CD4-positive, alpha-beta T cell treated with Interferon alpha-2 for 1 hour (primary cell): Measurements from ENCODE around the gene PCCA.
"Not testable (repeated sequence)": the region's sequence is repeated elsewhere in the genome, so short reads cannot be mapped to it uniquely, and the experiment has no call there.

Experiments
- DNase-seq, 2 donors: peaks; one replicate each; pipeline ENCODE4 v3.0.0-alpha.2; 2020 to 2022

The PCCA gene

DNA sequence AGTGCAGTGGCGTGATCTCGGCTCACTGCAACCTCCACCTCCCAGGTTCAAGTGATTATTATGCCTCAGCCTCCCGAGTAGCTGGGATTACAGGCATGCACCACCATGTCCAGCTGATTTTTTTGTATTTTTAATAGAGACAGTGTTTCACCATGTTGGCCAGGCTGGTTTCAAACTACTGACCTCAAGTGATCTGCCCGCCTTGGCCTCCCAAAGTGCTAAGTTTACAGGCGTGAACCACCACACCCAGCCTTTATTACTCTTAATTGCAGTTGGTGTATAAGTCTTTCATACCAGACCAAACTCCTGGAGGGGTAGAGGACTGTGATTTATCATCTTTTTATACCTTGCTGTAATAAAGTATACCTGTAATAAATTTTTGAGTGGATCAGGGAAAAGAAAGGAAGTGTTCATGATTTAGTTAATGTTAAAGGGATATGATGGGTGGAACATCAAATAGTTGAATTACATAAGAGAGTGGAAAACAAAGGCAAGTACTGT, 52.6 kb downstream of the PCCA start:
- not testable (repeated sequence) for DNase-seq

DNA sequence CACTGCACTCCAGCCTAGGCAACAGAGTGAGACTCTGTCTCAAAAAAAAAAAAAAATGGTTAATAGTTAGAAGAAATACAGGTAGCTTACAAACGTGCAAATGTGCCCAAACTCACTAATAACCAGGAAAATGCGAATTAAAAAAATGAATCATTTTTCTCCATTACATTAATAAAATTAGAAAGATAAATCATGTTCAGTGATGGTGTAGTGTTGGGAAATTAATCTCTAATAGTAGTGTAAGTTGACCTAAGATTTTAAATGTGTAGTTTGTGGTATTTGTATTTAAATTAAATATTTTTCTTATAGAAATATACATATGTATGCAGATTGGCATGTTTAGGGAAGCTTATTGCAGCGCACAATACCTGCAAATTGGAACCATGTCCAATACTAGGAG, 57.6 kb downstream of the PCCA start:
- no peak for DNase-seq

- no peak for DNase-seq
Observed at GRCh38 chr13:100147825-100148224, 58.9 kb downstream of the PCCA start.

- no peak for DNase-seq
Observed at GRCh38 chr13:100148422-100148821, 59.5 kb downstream of the PCCA start.

DNA sequence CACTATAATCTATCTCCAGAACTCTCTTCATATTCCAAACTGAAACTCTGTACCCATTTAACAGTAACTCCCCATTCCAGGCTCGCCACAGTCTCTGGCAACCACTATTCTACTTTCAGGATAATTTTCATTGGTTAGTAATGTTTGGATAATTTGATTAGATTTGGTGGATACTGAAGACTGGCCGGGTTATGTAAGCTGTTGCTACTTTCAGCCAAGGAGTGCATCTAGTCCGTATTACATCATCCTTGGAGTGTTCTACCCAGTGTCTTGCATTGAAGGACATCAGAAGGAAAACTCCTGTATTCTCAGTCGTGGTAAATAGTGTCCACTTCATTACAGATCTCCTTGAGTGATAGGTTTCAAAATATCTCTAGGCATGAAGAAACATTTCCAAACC, 60.5 kb downstream of the PCCA start:
- DNase-seq: no peak

DNA sequence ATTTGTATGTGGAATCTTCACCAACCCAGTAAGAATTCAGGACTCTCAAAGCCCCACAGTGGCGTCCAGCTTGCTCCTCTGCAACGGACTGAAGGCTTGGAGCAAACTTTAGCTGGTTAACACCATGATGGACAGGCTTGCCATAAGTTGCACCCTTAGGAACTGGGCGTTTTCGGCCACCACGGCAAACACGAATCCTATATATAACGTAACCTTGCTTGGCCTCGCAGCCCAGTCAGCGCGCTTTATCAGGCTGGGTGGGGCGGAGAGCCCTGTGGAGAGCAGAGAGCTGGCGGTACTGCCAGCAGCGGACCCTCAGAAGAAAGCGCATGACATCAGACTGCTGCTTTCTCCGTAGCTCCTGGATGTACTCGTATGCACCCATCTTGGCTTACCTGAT, 61.8 kb downstream of the PCCA start:
- DNase-seq: not testable (repeated sequence)

DNA sequence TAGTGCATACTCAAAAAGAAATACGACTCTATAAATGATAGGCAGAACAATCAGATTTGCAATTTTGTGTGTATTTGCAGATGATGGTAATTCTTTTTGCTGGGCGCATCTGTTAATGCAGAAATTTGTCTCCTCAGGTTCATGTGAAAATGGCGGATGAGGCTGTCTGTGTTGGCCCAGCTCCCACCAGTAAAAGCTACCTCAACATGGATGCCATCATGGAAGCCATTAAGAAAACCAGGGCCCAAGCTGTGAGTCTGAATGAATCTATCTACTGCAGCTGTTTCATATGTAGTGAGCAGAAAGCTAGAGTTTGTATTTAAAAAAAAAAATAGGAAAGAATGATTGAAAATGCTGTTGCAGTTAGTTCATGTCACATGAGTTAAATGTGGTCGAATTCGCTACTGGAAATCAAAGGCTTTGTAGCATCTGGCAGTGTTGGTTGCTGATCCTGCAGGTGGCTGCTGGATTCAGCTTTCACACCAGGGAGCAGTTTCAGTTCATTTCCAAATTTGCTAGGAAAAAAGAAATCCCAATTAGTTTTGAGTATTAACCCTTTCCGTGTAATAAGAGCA, 66.0 kb downstream of the PCCA start:
- no peak for DNase-seq

- DNase-seq: no peak
Observed at GRCh38 chr13:100156788-100157187, 67.9 kb downstream of the PCCA start.

- DNase-seq: no peak
Observed at GRCh38 chr13:100158569-100158968, 69.7 kb downstream of the PCCA start.

GRCh38 chr13:100159584-100159983, 70.7 kb downstream of the PCCA start:
- DNase-seq: no peak

DNA sequence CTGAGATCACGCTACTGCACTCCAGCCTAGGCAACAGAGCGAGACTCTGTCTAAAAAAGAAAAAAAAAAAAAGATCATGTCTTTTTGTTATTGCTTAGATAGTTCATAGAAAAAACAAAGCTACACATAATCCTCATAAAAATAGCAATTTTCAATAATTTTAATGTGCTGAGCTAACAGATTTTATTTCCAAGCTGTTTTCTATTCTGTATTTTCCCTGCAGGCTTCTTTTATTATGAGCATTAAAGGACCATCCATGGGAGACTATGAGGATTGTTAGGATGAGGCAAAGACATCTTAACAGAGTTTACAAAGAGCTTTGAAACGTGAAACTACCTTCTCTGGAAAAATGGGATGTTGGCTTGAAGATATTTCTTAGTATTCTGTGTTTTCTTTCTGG, 71.6 kb downstream of the PCCA start:
- no peak for DNase-seq

DNA sequence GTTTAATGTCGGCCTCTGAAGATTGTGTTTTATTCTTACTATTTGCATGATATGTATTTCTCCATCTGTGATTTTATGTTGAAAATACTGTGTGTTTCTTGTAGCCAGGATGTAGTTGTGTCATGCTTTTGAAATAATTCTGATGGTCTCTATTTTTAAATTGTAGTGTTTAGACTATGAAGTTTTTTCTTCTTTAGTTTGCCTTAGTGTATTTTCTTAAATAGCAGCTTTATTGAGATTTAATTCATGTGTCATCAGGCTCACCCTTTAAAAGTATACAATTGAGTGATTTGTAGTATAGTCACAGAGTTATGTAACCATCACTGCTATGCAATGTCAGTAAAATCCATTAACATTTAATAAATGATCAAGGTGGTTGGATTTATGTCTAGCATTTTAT, 74.5 kb downstream of the PCCA start:
- DNase-seq: no peak

GRCh38 chr13:100173203-100173602, 84.3 kb downstream of the PCCA start:
- DNase-seq: no peak

- DNase-seq: not testable (repeated sequence)
Observed at GRCh38 chr13:100174455-100174854, 85.6 kb downstream of the PCCA start.

GRCh38 chr13:100175078-100175802, 86.3 kb downstream of the PCCA start:
- no peak for DNase-seq

DNA sequence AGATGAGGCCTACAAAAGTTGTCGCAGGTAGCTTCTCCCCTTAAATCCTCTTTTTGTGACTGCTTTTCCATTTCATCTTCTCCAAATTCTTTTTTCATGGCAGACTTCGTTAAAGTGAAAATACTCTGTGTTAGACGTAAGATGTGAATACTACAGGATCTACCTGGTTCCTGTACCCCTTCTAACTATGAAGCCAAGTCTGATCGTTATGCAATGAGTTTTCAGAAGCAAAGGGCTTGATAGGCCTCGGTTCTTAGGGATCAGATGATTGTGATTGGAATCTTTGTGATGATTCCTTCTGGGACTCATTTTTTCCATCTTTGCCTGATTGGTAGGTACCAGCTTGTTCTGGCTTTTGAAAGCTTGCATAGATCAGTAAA, 86.9 kb downstream of the PCCA start:
- DNase-seq: no peak

DNA sequence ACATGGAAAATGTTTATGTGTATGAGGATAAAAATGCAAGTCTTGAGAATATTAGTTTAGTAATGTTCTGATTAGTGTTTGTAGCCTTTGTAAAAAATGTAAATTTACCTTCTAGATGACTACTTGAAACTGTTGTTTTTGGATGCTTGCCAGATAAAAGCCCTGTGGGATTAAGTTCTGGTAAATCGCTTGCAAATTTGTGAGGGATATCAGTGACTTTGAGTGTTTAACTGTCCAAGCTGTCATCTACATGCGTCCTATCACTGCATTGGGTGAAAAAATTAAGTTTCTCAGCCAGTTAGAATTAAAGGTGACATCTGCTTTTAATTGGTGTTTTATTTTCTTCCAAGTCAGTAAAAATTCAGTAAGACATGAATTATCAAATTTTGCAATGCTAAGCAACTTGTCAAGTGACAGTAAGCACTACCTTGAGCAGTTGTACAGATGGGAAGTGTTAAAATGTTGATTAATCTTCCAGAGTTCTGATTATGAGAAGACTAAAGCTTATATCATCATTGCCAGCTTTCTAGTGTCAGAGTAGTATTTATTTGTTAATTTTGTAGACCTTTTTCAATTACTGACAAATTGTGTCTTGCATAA, 88.0 kb downstream of the PCCA start:
- no peak for DNase-seq

- DNase-seq: no peak
Observed at GRCh38 chr13:100178309-100178708, 89.4 kb downstream of the PCCA start.

DNA sequence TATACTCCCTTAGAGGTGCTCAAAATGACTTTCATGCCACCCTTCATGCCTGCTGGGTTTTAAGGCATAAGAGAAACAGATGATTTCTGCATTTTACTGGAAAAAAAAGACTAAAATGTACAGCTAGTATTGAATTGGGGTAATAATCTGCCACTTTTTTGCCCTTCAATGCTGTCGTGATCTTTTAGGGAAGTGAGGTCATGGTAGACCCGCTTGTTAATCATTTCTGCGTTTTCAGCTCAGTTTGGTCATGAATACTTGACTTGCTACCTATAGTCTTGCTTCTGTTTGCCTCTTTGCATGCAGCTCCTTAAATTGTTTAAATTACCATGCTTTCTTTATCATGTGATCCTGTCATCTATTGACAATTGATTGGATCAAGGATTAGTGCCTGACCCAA, 90.4 kb downstream of the PCCA start:
- no peak for DNase-seq

- DNase-seq: peak in 1 of 2 donors; percentile 4
Observed at GRCh38 chr13:100182900-100183490, 94.1 kb downstream of the PCCA start.

DNA sequence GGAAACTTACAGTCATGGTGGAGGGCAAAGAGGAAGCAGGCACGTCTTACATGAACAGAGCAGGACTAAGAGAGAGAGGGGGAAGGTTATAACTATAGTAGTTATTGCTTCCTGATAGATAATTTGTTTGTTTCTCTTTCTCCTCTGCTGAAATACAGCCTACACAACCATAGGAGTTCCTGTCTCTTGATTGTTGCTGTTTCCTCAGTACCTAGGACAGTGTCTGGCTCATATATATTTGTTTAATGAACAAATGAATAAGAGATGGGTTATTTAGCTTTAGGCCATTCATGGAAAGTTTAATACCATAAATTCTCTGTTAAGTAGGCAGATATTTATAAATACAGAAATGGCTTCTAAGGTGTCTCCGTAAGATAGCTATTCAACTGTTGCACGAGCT, 95.2 kb downstream of the PCCA start:
- DNase-seq: no peak

DNA sequence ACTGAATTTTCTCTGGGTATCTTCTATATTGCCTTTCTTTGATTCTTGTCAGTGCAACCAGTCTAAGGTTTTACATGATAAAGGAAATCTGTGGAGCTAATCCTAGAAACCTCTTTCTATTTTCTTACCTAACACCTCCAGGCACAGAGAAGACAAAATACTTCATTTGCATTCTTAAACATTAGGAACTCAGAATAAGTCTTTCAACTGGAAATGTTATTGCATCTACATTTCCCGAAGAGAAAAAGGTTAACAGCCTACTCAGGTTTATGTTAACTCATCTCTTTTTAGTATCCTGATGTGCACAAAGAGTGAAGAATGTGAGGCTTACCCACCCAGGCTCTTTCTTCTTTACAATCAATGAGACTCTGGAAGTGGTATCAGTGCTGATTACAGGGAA, 106.7 kb downstream of the PCCA start:
- no peak for DNase-seq

- no peak for DNase-seq
Observed at GRCh38 chr13:100196375-100196774, 107.5 kb downstream of the PCCA start.

DNA sequence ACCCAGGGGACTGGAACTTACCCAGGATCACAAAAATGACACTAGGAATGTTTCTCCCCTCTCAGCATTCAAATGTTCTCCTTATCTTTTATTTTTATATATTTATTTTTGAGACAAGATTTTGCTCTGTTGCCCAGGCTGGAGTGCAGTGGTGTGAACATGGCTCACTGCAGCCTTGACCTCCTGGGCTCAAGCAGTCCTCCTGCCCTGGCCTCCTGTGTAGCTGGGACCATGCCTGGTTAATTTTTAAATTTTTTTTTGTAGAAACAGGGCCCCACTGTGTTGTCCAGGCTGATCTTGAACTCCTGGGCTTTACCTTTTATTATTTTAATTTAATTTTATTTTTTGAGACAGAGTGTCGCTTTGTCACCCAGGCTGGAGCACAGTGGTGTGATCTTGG, 108.2 kb downstream of the PCCA start:
- no peak for DNase-seq
